ENCODE data around the gene ARAF.

ARAF gene

DNA sequence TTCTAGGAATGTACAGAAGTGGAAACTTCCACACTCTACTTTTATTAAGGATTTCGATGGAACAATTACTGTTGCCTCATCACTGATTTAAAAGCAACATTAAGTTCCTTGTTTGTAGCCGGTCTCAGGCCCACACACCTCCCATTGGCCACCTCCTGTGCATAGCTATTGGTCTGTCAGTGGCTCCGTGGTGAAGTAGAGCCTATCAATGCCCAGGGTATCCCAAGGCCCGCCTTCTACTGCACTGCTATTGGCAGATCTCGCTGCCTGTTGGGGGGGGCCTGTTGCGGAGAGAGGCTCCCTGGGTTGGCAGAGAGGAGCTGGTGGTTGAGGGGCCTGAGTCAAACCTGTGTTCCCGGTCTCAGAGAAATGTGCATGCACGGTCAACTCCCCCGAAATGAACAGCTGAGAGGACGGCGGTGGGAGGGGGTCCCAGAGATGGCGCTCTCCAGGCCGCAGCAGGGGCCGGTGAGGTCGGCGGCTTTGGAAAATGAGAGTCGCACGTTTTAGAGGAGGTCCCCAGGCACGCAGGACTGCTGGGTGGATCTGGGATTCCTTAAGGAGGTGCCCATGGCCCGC is 4.9 kb upstream of the ARAF start (continued):
- TF ChIP-seq, protein P1, sequence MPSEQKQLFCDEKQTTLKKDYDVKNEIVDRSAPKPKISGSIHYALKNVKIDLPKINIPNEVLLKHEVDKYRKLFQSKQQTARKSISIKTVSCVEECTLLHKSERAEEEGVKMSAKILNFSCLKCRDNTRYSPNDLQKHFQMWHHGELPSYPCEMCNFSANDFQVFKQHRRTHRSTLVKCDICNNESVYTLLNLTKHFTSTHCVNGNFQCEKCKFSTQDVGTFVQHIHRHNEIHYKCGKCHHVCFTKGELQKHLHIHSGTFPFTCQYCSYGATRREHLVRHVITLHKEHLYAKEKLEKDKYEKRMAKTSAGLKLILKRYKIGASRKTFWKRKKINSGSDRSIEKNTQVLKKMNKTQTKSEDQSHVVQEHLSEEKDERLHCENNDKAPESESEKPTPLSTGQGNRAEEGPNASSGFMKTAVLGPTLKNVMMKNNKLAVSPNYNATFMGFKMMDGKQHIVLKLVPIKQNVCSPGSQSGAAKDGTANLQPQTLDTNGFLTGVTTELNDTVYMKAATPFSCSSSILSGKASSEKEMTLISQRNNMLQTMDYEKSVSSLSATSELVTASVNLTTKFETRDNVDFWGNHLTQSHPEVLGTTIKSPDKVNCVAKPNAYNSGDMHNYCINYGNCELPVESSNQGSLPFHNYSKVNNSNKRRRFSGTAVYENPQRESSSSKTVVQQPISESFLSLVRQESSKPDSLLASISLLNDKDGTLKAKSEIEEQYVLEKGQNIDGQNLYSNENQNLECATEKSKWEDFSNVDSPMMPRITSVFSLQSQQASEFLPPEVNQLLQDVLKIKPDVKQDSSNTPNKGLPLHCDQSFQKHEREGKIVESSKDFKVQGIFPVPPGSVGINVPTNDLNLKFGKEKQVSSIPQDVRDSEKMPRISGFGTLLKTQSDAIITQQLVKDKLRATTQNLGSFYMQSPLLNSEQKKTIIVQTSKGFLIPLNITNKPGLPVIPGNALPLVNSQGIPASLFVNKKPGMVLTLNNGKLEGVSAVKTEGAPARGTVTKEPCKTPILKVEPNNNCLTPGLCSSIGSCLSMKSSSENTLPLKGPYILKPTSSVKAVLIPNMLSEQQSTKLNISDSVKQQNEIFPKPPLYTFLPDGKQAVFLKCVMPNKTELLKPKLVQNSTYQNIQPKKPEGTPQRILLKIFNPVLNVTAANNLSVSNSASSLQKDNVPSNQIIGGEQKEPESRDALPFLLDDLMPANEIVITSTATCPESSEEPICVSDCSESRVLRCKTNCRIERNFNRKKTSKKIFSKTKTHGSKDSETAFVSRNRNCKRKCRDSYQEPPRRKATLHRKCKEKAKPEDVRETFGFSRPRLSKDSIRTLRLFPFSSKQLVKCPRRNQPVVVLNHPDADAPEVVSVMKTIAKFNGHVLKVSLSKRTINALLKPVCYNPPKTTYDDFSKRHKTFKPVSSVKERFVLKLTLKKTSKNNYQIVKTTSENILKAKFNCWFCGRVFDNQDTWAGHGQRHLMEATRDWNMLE (tag by site-specific recombination; conservative IDR thresholded peaks at IDR 0.05; ENCODE audit: low read depth) = 0 out of 2 replicates have a peak, but pooled peaks have one; percentile 12
- no peak for TF ChIP-seq ZSCAN16 (tag by site-specific recombination; IDR thresholded peaks at IDR 0.05)
- TF ChIP-seq SCRT1 (tag by site-specific recombination; IDR thresholded peaks at IDR 0.05; ENCODE audit: borderline replicate concordance) = peak; percentile 81
- TF ChIP-seq, protein P2, sequence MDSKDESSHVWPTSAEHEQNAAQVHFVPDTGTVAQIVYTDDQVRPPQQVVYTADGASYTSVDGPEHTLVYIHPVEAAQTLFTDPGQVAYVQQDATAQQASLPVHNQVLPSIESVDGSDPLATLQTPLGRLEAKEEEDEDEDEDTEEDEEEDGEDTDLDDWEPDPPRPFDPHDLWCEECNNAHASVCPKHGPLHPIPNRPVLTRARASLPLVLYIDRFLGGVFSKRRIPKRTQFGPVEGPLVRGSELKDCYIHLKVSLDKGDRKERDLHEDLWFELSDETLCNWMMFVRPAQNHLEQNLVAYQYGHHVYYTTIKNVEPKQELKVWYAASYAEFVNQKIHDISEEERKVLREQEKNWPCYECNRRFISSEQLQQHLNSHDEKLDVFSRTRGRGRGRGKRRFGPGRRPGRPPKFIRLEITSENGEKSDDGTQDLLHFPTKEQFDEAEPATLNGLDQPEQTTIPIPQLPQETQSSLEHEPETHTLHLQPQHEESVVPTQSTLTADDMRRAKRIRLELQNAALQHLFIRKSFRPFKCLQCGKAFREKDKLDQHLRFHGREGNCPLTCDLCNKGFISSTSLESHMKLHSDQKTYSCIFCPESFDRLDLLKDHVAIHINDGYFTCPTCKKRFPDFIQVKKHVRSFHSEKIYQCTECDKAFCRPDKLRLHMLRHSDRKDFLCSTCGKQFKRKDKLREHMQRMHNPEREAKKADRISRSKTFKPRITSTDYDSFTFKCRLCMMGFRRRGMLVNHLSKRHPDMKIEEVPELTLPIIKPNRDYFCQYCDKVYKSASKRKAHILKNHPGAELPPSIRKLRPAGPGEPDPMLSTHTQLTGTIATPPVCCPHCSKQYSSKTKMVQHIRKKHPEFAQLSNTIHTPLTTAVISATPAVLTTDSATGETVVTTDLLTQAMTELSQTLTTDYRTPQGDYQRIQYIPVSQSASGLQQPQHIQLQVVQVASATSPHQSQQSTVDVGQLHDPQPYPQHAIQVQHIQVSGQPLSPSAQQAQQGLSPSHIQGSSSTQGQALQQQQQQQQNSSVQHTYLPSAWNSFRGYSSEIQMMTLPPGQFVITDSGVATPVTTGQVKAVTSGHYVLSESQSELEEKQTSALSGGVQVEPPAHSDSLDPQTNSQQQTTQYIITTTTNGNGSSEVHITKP (tag by site-specific recombination; IDR thresholded peaks at IDR 0.05) = 0 out of 2 replicates have a peak, but pooled peaks have one; percentile 7
- TF ChIP-seq ZNF600 (tag by site-specific recombination; IDR thresholded peaks at IDR 0.05) = 0 out of 2 replicates have a peak, but pooled peaks have one; percentile 55
- peak; percentile 44; the same call in 1 of the 2 replicates for TF ChIP-seq ZNF561 (tag by site-specific recombination; IDR thresholded peaks at IDR 0.05; ENCODE audit: borderline replicate concordance)
- TF ChIP-seq, protein P3, sequence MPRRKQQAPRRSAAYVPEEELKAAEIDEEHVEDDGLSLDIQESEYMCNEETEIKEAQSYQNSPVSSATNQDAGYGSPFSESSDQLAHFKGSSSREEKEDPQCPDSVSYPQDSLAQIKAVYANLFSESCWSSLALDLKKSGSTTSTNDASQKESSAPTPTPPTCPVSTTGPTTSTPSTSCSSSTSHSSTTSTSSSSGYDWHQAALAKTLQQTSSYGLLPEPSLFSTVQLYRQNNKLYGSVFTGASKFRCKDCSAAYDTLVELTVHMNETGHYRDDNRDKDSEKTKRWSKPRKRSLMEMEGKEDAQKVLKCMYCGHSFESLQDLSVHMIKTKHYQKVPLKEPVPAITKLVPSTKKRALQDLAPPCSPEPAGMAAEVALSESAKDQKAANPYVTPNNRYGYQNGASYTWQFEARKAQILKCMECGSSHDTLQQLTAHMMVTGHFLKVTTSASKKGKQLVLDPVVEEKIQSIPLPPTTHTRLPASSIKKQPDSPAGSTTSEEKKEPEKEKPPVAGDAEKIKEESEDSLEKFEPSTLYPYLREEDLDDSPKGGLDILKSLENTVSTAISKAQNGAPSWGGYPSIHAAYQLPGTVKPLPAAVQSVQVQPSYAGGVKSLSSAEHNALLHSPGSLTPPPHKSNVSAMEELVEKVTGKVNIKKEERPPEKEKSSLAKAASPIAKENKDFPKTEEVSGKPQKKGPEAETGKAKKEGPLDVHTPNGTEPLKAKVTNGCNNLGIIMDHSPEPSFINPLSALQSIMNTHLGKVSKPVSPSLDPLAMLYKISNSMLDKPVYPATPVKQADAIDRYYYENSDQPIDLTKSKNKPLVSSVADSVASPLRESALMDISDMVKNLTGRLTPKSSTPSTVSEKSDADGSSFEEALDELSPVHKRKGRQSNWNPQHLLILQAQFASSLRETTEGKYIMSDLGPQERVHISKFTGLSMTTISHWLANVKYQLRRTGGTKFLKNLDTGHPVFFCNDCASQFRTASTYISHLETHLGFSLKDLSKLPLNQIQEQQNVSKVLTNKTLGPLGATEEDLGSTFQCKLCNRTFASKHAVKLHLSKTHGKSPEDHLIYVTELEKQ (tag by site-specific recombination; IDR thresholded peaks at IDR 0.05; ENCODE audit: borderline replicate concordance) = no peak
- peak; percentile 62; the same call in 1 of the 2 replicates for TF ChIP-seq ZNF660 (tag by site-specific recombination; IDR thresholded peaks at IDR 0.05)
- TF ChIP-seq, protein P4, sequence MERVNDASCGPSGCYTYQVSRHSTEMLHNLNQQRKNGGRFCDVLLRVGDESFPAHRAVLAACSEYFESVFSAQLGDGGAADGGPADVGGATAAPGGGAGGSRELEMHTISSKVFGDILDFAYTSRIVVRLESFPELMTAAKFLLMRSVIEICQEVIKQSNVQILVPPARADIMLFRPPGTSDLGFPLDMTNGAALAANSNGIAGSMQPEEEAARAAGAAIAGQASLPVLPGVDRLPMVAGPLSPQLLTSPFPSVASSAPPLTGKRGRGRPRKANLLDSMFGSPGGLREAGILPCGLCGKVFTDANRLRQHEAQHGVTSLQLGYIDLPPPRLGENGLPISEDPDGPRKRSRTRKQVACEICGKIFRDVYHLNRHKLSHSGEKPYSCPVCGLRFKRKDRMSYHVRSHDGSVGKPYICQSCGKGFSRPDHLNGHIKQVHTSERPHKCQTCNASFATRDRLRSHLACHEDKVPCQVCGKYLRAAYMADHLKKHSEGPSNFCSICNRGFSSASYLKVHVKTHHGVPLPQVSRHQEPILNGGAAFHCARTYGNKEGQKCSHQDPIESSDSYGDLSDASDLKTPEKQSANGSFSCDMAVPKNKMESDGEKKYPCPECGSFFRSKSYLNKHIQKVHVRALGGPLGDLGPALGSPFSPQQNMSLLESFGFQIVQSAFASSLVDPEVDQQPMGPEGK (tag by site-specific recombination; IDR thresholded peaks at IDR 0.05) = peak; percentile 75
- peak; percentile 75 for TF ChIP-seq ZBTB48 (tag by site-specific recombination; IDR thresholded peaks at IDR 0.05)
- TF ChIP-seq KLF1 (tag by site-specific recombination; IDR thresholded peaks at IDR 0.05) = peak; percentile 50
- peak; percentile 93 for TF ChIP-seq SP2 (tag by site-specific recombination; IDR thresholded peaks at IDR 0.05)
